ENCODE data around the gene ABTB2. TPM values are rescaled to one million over a fixed set of nuclear protein-coding genes. Genes with fewer than 3 reads are reported as not detected.

The ABTB2 gene
- total and polyA plus RNA-seq, 2 experiments from 2014 or later: 12.4 to 14.3 TPM

DNA sequence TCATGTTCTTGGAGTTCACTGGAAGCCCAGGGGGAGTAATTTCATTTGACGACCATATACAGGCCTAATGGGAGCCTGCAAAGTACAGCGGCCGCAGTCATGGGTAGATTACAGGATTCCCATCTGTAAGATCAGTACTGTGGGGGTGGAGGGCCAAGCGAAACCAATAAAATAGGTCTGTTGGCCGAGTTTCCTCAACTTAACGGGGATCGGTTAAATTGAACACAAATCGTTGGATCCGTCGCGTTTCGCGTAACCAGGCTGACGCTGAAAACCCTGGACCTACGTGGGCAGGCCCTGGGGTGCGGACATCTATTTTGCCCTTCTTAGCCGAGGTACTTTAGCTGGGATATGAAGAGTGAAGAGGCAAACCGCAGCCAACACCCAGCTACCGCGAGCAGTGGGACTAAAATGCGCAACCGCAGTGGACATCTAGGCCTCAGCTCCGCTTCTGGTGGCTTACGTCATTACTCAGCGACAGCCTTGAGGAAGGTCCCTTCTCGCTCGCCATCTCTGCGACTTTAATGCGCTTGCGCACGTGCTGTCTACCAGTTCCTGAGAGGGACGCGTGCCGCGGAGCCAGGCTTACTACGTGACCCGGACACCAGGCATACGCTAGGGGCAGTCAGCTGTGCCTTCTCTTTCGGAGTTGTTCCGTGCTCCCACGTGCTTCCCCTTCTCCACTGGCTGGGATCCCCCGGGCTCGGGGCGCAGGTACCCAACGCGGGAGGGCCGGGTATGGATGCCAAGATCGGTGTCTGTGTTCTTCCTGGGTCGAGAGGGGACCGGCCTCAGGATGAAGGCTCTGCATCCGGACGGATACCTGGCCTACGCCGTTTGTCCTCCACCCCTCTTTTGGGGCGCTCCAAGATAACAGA, 252.5 kb downstream of the ABTB2 start, which contains the start of gene NAT10:
NAT10 (plus strand) TSS at position 551 of the 878 bp plus-strand sequence. CDS start 2,597 bp downstream, outside the sequence.
- Histone ChIP-seq H3K36me3 (replicated peaks; ENCODE audit: insufficient read depth, low read depth) (no peaks in the 10 kb centered on the region), H2AFZ (peak within 1 kb of the TSS; percentile 73), H3K9me3 (ENCODE audit: low read depth) (no peaks in the 10 kb centered on the region), H3K9me2 (replicated peaks; ENCODE audit: insufficient read depth) (no peaks in the 10 kb centered on the region), H3K4me3 (peak within 1 kb of the TSS; percentile 65), H3K4me2 (peak within 1 kb of the TSS; percentile 88), H3K27me3 (no peaks in the 10 kb centered on the region), H3K4me1 (ENCODE audit: insufficient read depth) (peaks cover 16% of the 10 kb centered on the region), H3K27ac (peak within 1 kb of the TSS; percentile 95), H4K20me1 (ENCODE audit: insufficient read depth, poor library complexity, severe bottlenecking) (no peaks in the 10 kb centered on the region), H3K79me2 (peaks cover 28% of the 10 kb centered on the region)
- under 1% methylated on average over 54 of the region's 55 CpGs for WGBS (ENCODE audit: low lambda C conversion rate, missing lambda C conversion rate)
- peak; percentile 99 for DNase-seq (ENCODE audit: low spot score)
- TF ChIP-seq, protein P1, sequence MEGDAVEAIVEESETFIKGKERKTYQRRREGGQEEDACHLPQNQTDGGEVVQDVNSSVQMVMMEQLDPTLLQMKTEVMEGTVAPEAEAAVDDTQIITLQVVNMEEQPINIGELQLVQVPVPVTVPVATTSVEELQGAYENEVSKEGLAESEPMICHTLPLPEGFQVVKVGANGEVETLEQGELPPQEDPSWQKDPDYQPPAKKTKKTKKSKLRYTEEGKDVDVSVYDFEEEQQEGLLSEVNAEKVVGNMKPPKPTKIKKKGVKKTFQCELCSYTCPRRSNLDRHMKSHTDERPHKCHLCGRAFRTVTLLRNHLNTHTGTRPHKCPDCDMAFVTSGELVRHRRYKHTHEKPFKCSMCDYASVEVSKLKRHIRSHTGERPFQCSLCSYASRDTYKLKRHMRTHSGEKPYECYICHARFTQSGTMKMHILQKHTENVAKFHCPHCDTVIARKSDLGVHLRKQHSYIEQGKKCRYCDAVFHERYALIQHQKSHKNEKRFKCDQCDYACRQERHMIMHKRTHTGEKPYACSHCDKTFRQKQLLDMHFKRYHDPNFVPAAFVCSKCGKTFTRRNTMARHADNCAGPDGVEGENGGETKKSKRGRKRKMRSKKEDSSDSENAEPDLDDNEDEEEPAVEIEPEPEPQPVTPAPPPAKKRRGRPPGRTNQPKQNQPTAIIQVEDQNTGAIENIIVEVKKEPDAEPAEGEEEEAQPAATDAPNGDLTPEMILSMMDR (IDR thresholded peaks at IDR 0.05; ENCODE audit: poor library complexity): no peak
- TF ChIP-seq EZH2phosphoT487 (IDR thresholded peaks at IDR 0.05; ENCODE audit: low read depth, severe bottlenecking, unreplicated experiment): no peak
- no peak for TF ChIP-seq EZH2 (IDR thresholded peaks at IDR 0.05; ENCODE audit: borderline replicate concordance)

DNA sequence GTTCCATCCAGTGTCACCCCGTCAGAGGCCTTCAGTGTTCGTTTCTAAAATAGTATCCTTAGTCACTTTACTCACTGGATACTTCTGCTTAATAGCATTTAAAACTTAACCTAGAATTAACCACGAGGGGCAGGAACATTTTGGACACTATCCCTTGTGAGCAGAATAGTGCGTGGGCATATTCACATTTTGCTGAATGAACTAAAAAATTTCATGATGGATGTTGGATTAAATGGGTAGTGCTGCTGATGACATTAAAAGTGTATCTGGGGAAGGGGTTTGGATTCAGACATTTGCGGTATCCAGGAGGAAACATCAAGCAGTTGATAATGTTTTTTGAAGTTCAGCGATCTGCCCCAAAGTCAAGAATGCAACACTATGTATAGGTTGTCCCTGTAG, 253.1 kb downstream of the ABTB2 start:
- no peak for TF ChIP-seq EZH2 (IDR thresholded peaks at IDR 0.05; ENCODE audit: borderline replicate concordance)
- TF ChIP-seq, protein P1 (IDR thresholded peaks at IDR 0.05; ENCODE audit: poor library complexity): no peak
- no peak for TF ChIP-seq EZH2phosphoT487 (IDR thresholded peaks at IDR 0.05; ENCODE audit: low read depth, severe bottlenecking, unreplicated experiment)
- H2AFZ ChIP-seq: peak overlapping the region; percentile 73
- no peak for DNase-seq (ENCODE audit: low spot score)
- no peaks in the 10 kb centered on the region for H3K9me2 ChIP-seq (replicated peaks; ENCODE audit: insufficient read depth)
- WGBS (ENCODE audit: low lambda C conversion rate, missing lambda C conversion rate): 27% methylated on average over 6 of the region's 6 CpGs
- peaks cover 28% of the 10 kb centered on the region for H3K79me2 ChIP-seq
- H3K36me3 ChIP-seq (replicated peaks; ENCODE audit: insufficient read depth, low read depth): peaks cover 3% of the 10 kb centered on the region
- H3K4me2 ChIP-seq: peak overlapping the region; percentile 79
- H3K27me3 ChIP-seq: no peaks in the 10 kb centered on the region
- peaks cover 16% of the 10 kb centered on the region for H3K4me1 ChIP-seq (ENCODE audit: insufficient read depth)
- no peaks in the 10 kb centered on the region for H3K9me3 ChIP-seq (ENCODE audit: low read depth)
- H3K27ac ChIP-seq: peak overlapping the region; percentile 95
- H4K20me1 ChIP-seq (ENCODE audit: insufficient read depth, poor library complexity, severe bottlenecking): no peaks in the 10 kb centered on the region
- peak overlapping the region; percentile 18 for H3K4me3 ChIP-seq

Small RNA genes within 50 kb of the gene (small RNA-seq; reads per million reads assigned to genes)
- gene AL035079.1: not detected
- gene RF00019: not detected

Other genes starting within 250 kb of the ABTB2 start
- gene CAT, start 80.9 kb upstream of the ABTB2 start, total RNA-seq: 0.24 and 0.47 TPM in 2 replicates
- not detected in 2 replicates for gene CAT, start 80.9 kb upstream of the ABTB2 start, polyA plus RNA-seq
- gene ELF5, start 155.8 kb upstream of the ABTB2 start, total RNA-seq: 0.16 and 0.50 TPM in 2 replicates
- gene ELF5, start 155.8 kb upstream of the ABTB2 start, polyA plus RNA-seq: 0.53 and 1.0 TPM in 2 replicates